Heart left ventricle (tissue), 16 donors: ENCODE measurements around the gene ZNF410. TPM values are rescaled to one million over a fixed set of nuclear protein-coding genes. Genes with fewer than 3 reads are reported as not detected.

Source experiments
- ATAC-seq, 4 donors: fragments of 200-7000 bp; cut with Tn5 transposase; one replicate each; pipeline ENCODE4 v1.9.1; 2020 to 2022; ENCODE audit warnings: moderate library complexity in 4 of 4, mild to moderate bottlenecking in 3 of 4, moderate number of reproducible peaks in 1 of 4
- DNase-seq, 5 donors: peaks; one replicate each; pipeline ENCODE4 v3.0.0-alpha.2; 2020
- H3K27ac ChIP-seq, 12 donors: fragments of 200-600 bp; sonication (generic) in 4 of 12; one replicate each; pipeline versions ENCODE4 v1.5.0 to v1.8.0; 2016 to 2022; ENCODE audit warnings: mild to moderate bottlenecking in 2 of 12
- H3K27me3 ChIP-seq, 9 donors: fragments of 200-600 bp; sonication (generic) in 2 of 9; one replicate each; pipeline versions ENCODE4 v1.5.1 to v1.8.0; 2016 to 2022; ENCODE audit warnings: mild to moderate bottlenecking in 3 of 9
- H3K36me3 ChIP-seq, 9 donors: fragments of 200-600 bp; sonication (generic) in 2 of 9; one replicate each; pipeline versions ENCODE4 v1.5.0 to v1.8.0; 2018 to 2022; ENCODE audit warnings: mild to moderate bottlenecking in 2 of 9
- H3K4me1 ChIP-seq, 12 donors: fragments of 200-600 bp; sonication (generic) in 4 of 12; one replicate each; pipeline versions ENCODE4 v1.5.0 to v1.8.0; 2016 to 2022; ENCODE audit warnings: mild to moderate bottlenecking in 3 of 12
- H3K4me3 ChIP-seq, 12 donors: fragments of 200-600 bp; sonication (generic) in 4 of 12; one replicate each; pipeline versions ENCODE4 v1.5.0 to v1.8.0; 2017 to 2022; ENCODE audit warnings: mild to moderate bottlenecking in 9 of 12, moderate library complexity in 4 of 12
- H3K9me3 ChIP-seq, 12 donors: fragments of 200-600 bp; sonication (generic) in 4 of 12; one replicate each; pipeline versions ENCODE4 v1.5.0 to v1.8.0; 2016 to 2022; ENCODE audit warnings: mild to moderate bottlenecking in 1 of 12
- POLR2A ChIP-seq, 2 donors: fragments of 450-650 bp; IDR thresholded peaks; one replicate each; pipeline ENCODE4 v1.6.1; 2017; ENCODE audit warnings: antibody characterized with exemption in 2 of 2, mild to moderate bottlenecking in 2 of 2, moderate library complexity in 2 of 2
- WGBS, 4 donors: extraction: QIAGEN DNeasy Blood & Tissue Kit in 2 of 4; methylation state at CpG; one replicate each; pipeline versions ENCODE4 v1.1.5 to v1.1.7; 2013 to 2018; 5-methylcytosine and 5-hydroxymethylcytosine counted together
- intact Hi-C, 10 donors: fragments of 100-400 bp; cut with DNase I; formaldehyde crosslinking; loops; one replicate each; pipeline versions ENCODE4 v1.11.1 to v1.14.2; 2022
- polyA plus RNA-seq, 2 donors: library from polyadenylated mRNA; stranded (reverse); fragments of 200-250 nt; gene quantifications; one replicate each; pipeline ENCODE4 v1.2.3, GENCODE V29; 2013
- total RNA-seq, 9 donors: library from RNA; depleted of rRNA in 2 of 9; stranded (reverse); fragments of >200 nt in 2 of 9; fragmentation: NEBNext Ultra II Directional in 3 of 9; extraction: Animal tissue kit (Norgen Biotek cat#: 25700) in 3 of 9; gene quantifications; one replicate each; pipeline versions ENCODE4 v1.1.0 to v1.2.4, GENCODE V29; 2016 to 2023
- TF ChIP-seq, protein P1 (sequence below), 12 donors: fragments of 200-600 bp; sonication (generic) in 4 of 12; IDR thresholded peaks; one replicate each; pipeline versions ENCODE4 v1.5.0 to v1.8.0; 2018 to 2022; ENCODE audit warnings: antibody characterized with exemption in 12 of 12, mild to moderate bottlenecking in 5 of 12
- donor health status: ischemic (EF 13 %, LVEDD 7.1; RV severe dilation, severe dysfunction).
- donor health status: healthy with polysubstance abuse.
- donor health status: DM: no; HTN: yes; CAD: no.
- donor health status: DM: no; HTN: no; CAD: no.
- donor health status: ischemic (EF 25% LVEDD 6.9; RV normal size, moderate dysfunction).
- donor health status: ischemic (EF 25% LVEDD 5.7; RV mildly dilated, moderate dysfunction).
- donor health status: healthy.
- donor health status: DM: yes; HTN: yes; CAD: no.
- donor health status: ischemic (EF 35%, LVEDD 5.7; RV mildly dilated, moderate dysfunction).
- donor health status: nonischemic (EF 11% LVEDD 7.7; RV severe dilation, severe dysfunction).
- donor health status: DM: yes; HTN: yes; CAD: no.
- donor health status: PGD.
- donor health status: ischemic (EF 29% LVEDD 5.4; RV normal size, mild dysfunction).
- donor health status: nonischemic (EF 23%, LVEDD 6.1; RV moderate dilation, normal function).

ZNF410 gene
- total and polyA plus RNA-seq, 11 donors: 11.9 to 29.0 (median 20.1) TPM

DNA sequence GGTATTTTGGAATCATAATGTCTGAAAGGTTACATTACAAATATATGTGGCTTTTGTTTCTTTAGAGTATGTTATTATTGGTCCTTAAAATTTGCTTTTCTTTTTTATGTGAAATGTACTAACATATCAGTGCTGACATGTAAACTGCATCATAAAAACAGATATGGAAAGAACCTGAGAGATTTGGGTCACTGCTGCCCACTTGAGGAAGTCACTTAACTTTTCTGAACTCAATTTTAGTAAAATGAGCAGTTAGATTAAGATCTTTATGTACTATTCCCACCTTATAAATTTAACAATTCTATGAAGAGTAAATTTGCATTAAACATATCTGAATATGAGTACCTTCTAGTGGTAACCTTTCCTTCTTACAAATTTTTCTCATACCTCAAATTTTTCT lies 27.5 kb upstream of the ZNF410 start:
- H3K27me3 ChIP-seq: no peaks in the 10 kb centered on the region
- H3K4me1 ChIP-seq: no peaks in the 10 kb centered on the region
- peaks cover 0 to 48% (median 18%) of the 10 kb centered on the region in 9 donors for H3K36me3 ChIP-seq
- no peaks in the 10 kb centered on the region for H3K9me3 ChIP-seq
- TF ChIP-seq, protein P1, sequence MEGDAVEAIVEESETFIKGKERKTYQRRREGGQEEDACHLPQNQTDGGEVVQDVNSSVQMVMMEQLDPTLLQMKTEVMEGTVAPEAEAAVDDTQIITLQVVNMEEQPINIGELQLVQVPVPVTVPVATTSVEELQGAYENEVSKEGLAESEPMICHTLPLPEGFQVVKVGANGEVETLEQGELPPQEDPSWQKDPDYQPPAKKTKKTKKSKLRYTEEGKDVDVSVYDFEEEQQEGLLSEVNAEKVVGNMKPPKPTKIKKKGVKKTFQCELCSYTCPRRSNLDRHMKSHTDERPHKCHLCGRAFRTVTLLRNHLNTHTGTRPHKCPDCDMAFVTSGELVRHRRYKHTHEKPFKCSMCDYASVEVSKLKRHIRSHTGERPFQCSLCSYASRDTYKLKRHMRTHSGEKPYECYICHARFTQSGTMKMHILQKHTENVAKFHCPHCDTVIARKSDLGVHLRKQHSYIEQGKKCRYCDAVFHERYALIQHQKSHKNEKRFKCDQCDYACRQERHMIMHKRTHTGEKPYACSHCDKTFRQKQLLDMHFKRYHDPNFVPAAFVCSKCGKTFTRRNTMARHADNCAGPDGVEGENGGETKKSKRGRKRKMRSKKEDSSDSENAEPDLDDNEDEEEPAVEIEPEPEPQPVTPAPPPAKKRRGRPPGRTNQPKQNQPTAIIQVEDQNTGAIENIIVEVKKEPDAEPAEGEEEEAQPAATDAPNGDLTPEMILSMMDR (IDR thresholded peaks at IDR 0.05): no peak
- no peak for TF ChIP-seq POLR2A (IDR thresholded peaks at IDR 0.05)
- ATAC-seq (no peak), DNase-seq (no peak)
- intact Hi-C loops: no loop called here
- H3K27ac ChIP-seq: no peak overlapping the region
- H3K4me3 ChIP-seq: no peak overlapping the region

DNA sequence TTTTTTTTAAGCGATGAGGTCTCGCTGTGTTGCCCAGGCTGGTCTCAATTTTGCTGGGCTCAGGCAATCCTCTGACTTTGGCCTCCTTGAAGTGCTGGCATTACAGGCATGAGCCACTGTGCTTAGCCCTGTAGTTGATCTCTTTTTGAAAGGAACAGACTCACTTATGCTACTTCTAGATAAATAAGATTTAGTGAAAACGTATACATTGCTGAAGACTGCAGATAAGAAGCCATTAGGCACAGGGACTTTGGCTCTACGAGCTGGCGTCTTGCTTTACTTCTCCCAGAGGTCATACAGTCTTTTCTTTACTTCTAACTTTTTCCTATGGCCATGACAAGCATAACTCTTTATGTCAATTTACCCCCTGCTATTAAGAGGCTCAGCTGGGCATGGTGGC lies 25.6 kb upstream of the ZNF410 start:
- no peak overlapping the region for H3K27ac ChIP-seq
- no peak overlapping the region for H3K4me3 ChIP-seq
- DNase-seq (no peak), ATAC-seq (no peak)
- WGBS, 4 donors: 90 to 94% (median 91%) methylated on average over 5 of the region's 5 CpGs
- peaks cover 0 to 64% (median 22%) of the 10 kb centered on the region in 9 donors for H3K36me3 ChIP-seq
- no peaks in the 10 kb centered on the region for H3K9me3 ChIP-seq
- no peaks in the 10 kb centered on the region for H3K4me1 ChIP-seq
- TF ChIP-seq, protein P1 (IDR thresholded peaks at IDR 0.05): no peak
- no peak for TF ChIP-seq POLR2A (IDR thresholded peaks at IDR 0.05)
- intact Hi-C loops: no loop called here
- no peaks in the 10 kb centered on the region for H3K27me3 ChIP-seq

DNA sequence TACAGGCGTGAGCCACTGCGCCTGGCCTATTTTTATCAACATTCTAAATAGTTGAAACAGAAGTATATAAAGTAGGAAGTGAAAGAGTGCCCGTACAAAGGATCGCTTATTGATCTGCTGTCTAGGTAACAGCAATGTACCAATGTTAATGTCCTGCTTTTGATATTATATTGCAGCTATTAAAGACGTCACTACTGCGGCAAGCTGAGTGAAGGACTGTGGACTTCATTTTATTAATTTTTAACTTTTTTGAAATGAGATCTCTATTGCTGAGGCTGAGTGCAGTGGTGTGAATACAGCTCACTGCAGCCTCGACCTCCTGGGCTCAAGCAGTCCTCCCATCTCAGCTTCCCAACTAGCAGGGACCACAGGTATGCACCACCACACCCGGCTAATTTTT lies 24.2 kb upstream of the ZNF410 start:
- 87 to 97% (median 95%) methylated on average over 8 of the region's 8 CpGs for WGBS, 4 donors
- no peak for TF ChIP-seq POLR2A (IDR thresholded peaks at IDR 0.05)
- TF ChIP-seq, protein P1 (IDR thresholded peaks at IDR 0.05): no peak
- peaks cover 0 to 70% (median 22%) of the 10 kb centered on the region in 9 donors for H3K36me3 ChIP-seq

DNA sequence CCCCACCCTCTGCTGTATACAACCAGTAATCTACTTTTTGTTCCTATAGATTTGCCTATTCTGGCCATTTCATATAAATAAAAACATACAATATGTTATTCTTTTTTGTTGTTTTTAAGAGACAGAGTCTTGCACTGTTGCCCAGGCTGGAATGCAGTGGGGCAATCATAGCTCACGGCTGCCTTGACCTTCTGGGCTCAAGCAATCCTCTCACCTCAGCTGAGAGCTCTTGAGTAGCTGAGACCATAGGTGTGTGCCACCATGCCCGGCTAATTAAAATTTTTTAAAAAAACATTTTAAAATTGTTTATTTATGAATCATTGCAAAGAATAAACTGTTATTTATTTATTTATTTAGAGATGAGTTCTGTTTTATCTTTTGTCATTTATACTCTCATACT lies 23.4 kb upstream of the ZNF410 start:
- Histone ChIP-seq H3K36me3 (peaks cover 0 to 77% (median 22%) of the 10 kb centered on the region in 9 donors), H3K27ac (no peak overlapping the region), H3K27me3 (no peaks in the 10 kb centered on the region), H3K4me3 (no peak overlapping the region), H3K4me1 (no peaks in the 10 kb centered on the region), H3K9me3 (no peaks in the 10 kb centered on the region)
- TF ChIP-seq, protein P1 (IDR thresholded peaks at IDR 0.05): no peak
- TF ChIP-seq POLR2A (IDR thresholded peaks at IDR 0.05): no peak
- DNase-seq: no peak
- WGBS, 4 donors: 93 to 99% (median 95%) methylated on average over 2 of the region's 2 CpGs
- intact Hi-C loops: no loop called here
- ATAC-seq: no peak

More for the DNA sequence above, 24.2 kb upstream of the ZNF410 start:
- H3K4me3 ChIP-seq: no peak overlapping the region
- no peaks in the 10 kb centered on the region for H3K9me3 ChIP-seq
- DNase-seq (no peak), ATAC-seq (no peak)
- H3K27ac ChIP-seq: no peak overlapping the region
- H3K27me3 ChIP-seq: no peaks in the 10 kb centered on the region
- H3K4me1 ChIP-seq: no peaks in the 10 kb centered on the region
- intact Hi-C loops: no loop called here
